Panc1 (cell line): ENCODE results near the gene CTNNA1. TPM values are rescaled to one million over a fixed set of nuclear protein-coding genes. Genes with fewer than 3 reads are reported as not detected.

Experiments used
- ATAC-seq: fragments of 200-7000 bp; cut with Tn5 transposase; 2 replicates; pipeline ENCODE4 v1.9.1; 2020; ENCODE audit warnings: mild to moderate bottlenecking, moderate library complexity
- BruUV-seq: library from RNA; stranded (reverse); fragments of 400-500 nt; replicated peaks from 2 replicates; lab custom pipeline; 2021; lab: Mats Ljungman, UMichigan
- CTCF ChIA-PET: fragments of 300-600 bp; sonication (Branson Sonifier 250); formaldehyde crosslinking; loops from one replicate; lab custom pipeline; 2022; ENCODE audit warnings: antibody characterized with exemption; lab: Charles Lee
- POLR2A ChIA-PET: fragments of 300-600 bp; sonication (Branson Sonifier 250); formaldehyde crosslinking; loops from one replicate; lab custom pipeline; 2022; ENCODE audit warnings: antibody characterized with exemption; lab: Charles Lee
- DNase-seq: peaks from one replicate; pipeline ENCODE4 v3.0.0-alpha.2; 2010; ENCODE audit warnings: low read depth, low spot score
- H3K27ac ChIP-seq: 2 replicates; pipeline ENCODE4 v1.5.1; 2011; ENCODE audit warnings: mild to moderate bottlenecking, low read length, inconsistent platforms
- H3K27me3 ChIP-seq: fragments of 200-500 bp; sonication (Bioruptor generic); 2 replicates; pipeline ENCODE4 v1.6.0; 2014; ENCODE audit warnings: low read length, inconsistent platforms; ENCODE audit not compliant: control insufficient read depth, insufficient read depth
- H3K36me3 ChIP-seq: fragments of 200-500 bp; sonication (Bioruptor generic); 2 replicates; pipeline ENCODE4 v1.5.1; 2014; ENCODE audit warnings: inconsistent platforms, mild to moderate bottlenecking, low read length, moderate library complexity; ENCODE audit not compliant: control insufficient read depth, insufficient read depth
- H3K4me1 ChIP-seq: 2 replicates; pipeline ENCODE4 v1.5.1; 2011; ENCODE audit warnings: inconsistent platforms, mild to moderate bottlenecking, low read length, moderate library complexity; ENCODE audit not compliant: control insufficient read depth, insufficient read depth
- H3K4me3 ChIP-seq, 2 experiments: 2 replicates each; pipeline ENCODE4 v1.5.1; 2011 to 2012; ENCODE audit warnings: low read depth in 2 of 2, low read length in 2 of 2, mild to moderate bottlenecking in 2 of 2, inconsistent platforms in 1 of 2, moderate library complexity in 1 of 2
- H3K9me3 ChIP-seq: fragments of 200-500 bp; sonication (Bioruptor generic); 2 replicates; pipeline ENCODE4 v1.5.1; 2014; ENCODE audit warnings: low read depth, mild to moderate bottlenecking, inconsistent platforms, low read length, moderate library complexity; ENCODE audit not compliant: control insufficient read depth, insufficient read depth
- CTCF ChIP-seq: fragments of 450-650 bp; IDR thresholded peaks from 2 replicates; pipeline ENCODE4 v1.5.1; 2017; ENCODE audit warnings: mild to moderate bottlenecking
- POLR2AphosphoS5 ChIP-seq: IDR thresholded peaks from 2 replicates; pipeline ENCODE4 v1.6.1; 2012; ENCODE audit warnings: mild to moderate bottlenecking, low read depth, low read length, moderate library complexity
- REST ChIP-seq, 2 experiments: IDR thresholded peaks; 2 replicates each; pipeline ENCODE4 v1.6.1; 2011 to 2012; ENCODE audit warnings: low read depth in 2 of 2, control low read depth in 1 of 2, low read length in 1 of 2, mild to moderate bottlenecking in 1 of 2, moderate library complexity in 1 of 2; ENCODE audit not compliant: insufficient read depth in 1 of 2
- SIN3A ChIP-seq: IDR thresholded peaks from 2 replicates; pipeline ENCODE4 v1.6.1; 2012; ENCODE audit warnings: low read depth, mild to moderate bottlenecking, low read length, moderate library complexity, borderline replicate concordance; ENCODE audit not compliant: insufficient read depth
- TCF7L2 ChIP-seq: IDR thresholded peaks from 2 replicates; pipeline ENCODE4 v1.6.1; 2011; ENCODE audit warnings: mild to moderate bottlenecking, low read depth, low read length, inconsistent platforms
- in situ Hi-C: cut with HindIII; loops from 2 replicates; pipeline ENCODE4 v1.10.0; 2016; ENCODE audit warnings: low sequenced_read_pairs, low pct_unique_long_range_greater_than_20kb
- intact Hi-C: fragments of 100-400 bp; cut with micrococcal nuclease; formaldehyde crosslinking; loops from one replicate; pipeline ENCODE4 v1.10.0; 2022; ENCODE audit not compliant: unreplicated experiment
- total RNA-seq: library from RNA; stranded (reverse); gene quantifications from one replicate; pipeline ENCODE4 v1.2.1, GENCODE V29; 2021; ENCODE audit not compliant: unreplicated experiment

Gene CTNNA1
- total RNA-seq, 1 experiment from 2014 or later = 298 TPM

- no peaks in the 10 kb centered on the region for H3K27me3 ChIP-seq
- no peak for ATAC-seq
- CTCF ChIA-PET = no interaction called here
- TF ChIP-seq TCF7L2 = no peak
- no peak for TF ChIP-seq SIN3A
- TF ChIP-seq REST (IDR thresholded peaks at IDR 0.05; ENCODE audit: insufficient read depth in 1 of 2, low read depth in 2 of 2, low read length in 1 of 2) = no peak
- TF ChIP-seq CTCF = no peak
- TF ChIP-seq POLR2AphosphoS5 = no peak
- H3K4me3 ChIP-seq = no peak overlapping the region
- H3K9me3 ChIP-seq = no peaks in the 10 kb centered on the region
- DNase-seq = no peak
- in situ Hi-C loops (no loop called here), intact Hi-C loops (loop anchor here (10.0 kb wide), 1 partner anchor 334 kb away; no protein-coding TSS in a partner anchor)
- POLR2A ChIA-PET = no interaction called here
- peaks cover 24% of the 10 kb centered on the region for H3K36me3 ChIP-seq
- H3K4me1 ChIP-seq = no peaks in the 10 kb centered on the region
- BruUV-seq = no TSS peak
- H3K27ac ChIP-seq = no peak overlapping the region
Observed at GRCh38 chr5:138930371-138931097, 177.3 kb downstream of the CTNNA1 start.

GRCh38 chr5:138932171-138932810 is 179.1 kb downstream of the CTNNA1 start:
- no peaks in the 10 kb centered on the region for H3K27me3 ChIP-seq
- in situ Hi-C loops (no loop called here), intact Hi-C loops (loop anchor here (10.0 kb wide), 1 partner anchor 333 kb away; no protein-coding TSS in a partner anchor)
- TF ChIP-seq CTCF = no peak; the same call in 1 of the 2 replicates
- TF ChIP-seq SIN3A = no peak
- no peak for TF ChIP-seq REST (IDR thresholded peaks at IDR 0.05; ENCODE audit: insufficient read depth in 1 of 2, low read depth in 2 of 2, low read length in 1 of 2)
- TF ChIP-seq POLR2AphosphoS5 = no peak
- TF ChIP-seq TCF7L2 = no peak
- H3K27ac ChIP-seq = no peak overlapping the region
- no peaks in the 10 kb centered on the region for H3K4me1 ChIP-seq
- ChIA-PET POLR2A (no interaction called here), CTCF (no interaction called here)
- H3K36me3 ChIP-seq = peaks cover 24% of the 10 kb centered on the region
- no peaks in the 10 kb centered on the region for H3K9me3 ChIP-seq
- BruUV-seq = no TSS peak
- DNase-seq = no peak
- ATAC-seq = no peak
- H3K4me3 ChIP-seq = no peak overlapping the region
